Mucosa of stomach (tissue), 1 donor: ENCODE results near the gene FYB2.

Source experiments
- H3K27me3 ChIP-seq: one replicate; pipeline ENCODE4 v1.7.0; 2013; ENCODE audit warnings: mild to moderate bottlenecking, low read length; ENCODE audit not compliant: control insufficient read depth, insufficient read depth
- H3K36me3 ChIP-seq: one replicate; pipeline ENCODE4 v1.7.0; 2013; ENCODE audit warnings: low read length; ENCODE audit not compliant: control insufficient read depth, insufficient read depth
- H3K4me1 ChIP-seq: one replicate; pipeline ENCODE4 v1.7.0; 2013; ENCODE audit warnings: mild to moderate bottlenecking, low read length; ENCODE audit not compliant: control insufficient read depth, insufficient read depth
- H3K4me3 ChIP-seq: one replicate; pipeline ENCODE4 v1.7.0; 2013; ENCODE audit warnings: low read length
- H3K9ac ChIP-seq: one replicate; pipeline ENCODE4 v1.7.0; 2013; ENCODE audit warnings: mild to moderate bottlenecking, low read length, moderate library complexity
- H3K9me3 ChIP-seq: one replicate; pipeline ENCODE4 v1.7.0; 2013; ENCODE audit warnings: mild to moderate bottlenecking, low read length, moderate library complexity; ENCODE audit not compliant: control insufficient read depth
- donor health status: Pancreatic carcinoma.

FYB2 gene

DNA sequence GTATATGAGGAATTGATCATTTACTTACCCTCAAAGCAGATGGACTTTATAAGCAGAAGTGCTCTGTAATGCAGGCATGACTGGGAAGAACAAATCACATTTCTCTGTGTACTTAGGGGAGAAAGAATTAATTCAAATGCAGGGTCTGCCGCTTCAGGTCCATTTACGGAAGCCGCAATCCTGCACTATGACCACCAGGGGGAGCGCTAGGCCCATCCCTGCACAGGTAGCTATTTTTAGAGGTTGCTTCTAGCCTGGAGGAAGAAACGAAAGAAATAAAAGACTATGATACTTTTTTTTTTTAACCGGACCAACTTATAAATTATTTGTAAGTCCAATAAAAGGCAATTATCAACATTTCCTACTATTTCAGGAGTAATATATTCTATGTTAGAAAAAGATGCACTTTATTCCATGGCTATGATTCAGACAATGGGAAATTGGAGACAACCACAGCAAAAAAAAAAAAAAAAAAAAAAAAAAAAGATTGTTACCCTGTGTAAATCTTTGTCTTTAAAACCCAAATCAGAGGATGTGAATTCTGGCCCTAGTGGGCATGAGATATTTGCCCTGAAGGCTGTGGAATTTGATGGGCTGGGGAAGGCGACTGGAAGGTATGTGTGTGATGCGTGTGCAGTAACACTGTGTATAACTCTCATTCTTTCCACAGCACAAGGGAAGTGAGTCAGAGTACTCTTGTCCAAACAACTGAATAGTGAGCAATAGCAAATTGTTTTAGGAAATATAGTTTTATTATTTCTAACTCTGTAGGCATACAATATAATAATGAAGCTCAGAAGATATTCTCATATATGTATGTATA is 12.9 kb upstream of the FYB2 start:
- peaks cover 10% of the 10 kb centered on the region for H3K27me3 ChIP-seq
- H3K4me1 ChIP-seq, result no peaks in the 10 kb centered on the region
- H3K36me3 ChIP-seq, result no peaks in the 10 kb centered on the region
- H3K4me3 ChIP-seq, result no peak overlapping the region
- H3K9ac ChIP-seq, result no peak overlapping the region
- no peaks in the 10 kb centered on the region for H3K9me3 ChIP-seq

DNA sequence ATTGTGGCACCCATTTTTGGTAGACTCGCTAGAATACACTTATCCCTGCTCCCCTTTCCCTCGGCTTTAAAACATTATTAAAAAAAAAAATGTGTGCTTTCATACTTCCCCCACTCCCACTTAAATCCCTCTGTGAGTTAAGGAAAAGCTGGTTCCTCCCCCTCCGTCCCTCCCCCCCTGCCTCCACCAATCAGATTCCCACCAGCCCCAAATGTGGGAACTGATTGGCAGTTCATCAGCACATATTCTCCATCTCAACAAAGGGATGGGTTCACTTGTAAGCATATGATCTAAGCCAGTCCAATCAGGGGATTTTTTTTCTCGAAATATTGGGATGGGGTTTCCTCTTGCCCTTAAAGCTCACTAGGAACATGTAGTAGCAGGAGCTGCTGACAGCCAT is 10.8 kb upstream of the FYB2 start:
- no peaks in the 10 kb centered on the region for H3K4me1 ChIP-seq
- no peak overlapping the region for H3K9ac ChIP-seq
- no peaks in the 10 kb centered on the region for H3K36me3 ChIP-seq
- no peak overlapping the region for H3K4me3 ChIP-seq
- H3K27me3 ChIP-seq, result peaks cover 10% of the 10 kb centered on the region
- no peaks in the 10 kb centered on the region for H3K9me3 ChIP-seq

DNA sequence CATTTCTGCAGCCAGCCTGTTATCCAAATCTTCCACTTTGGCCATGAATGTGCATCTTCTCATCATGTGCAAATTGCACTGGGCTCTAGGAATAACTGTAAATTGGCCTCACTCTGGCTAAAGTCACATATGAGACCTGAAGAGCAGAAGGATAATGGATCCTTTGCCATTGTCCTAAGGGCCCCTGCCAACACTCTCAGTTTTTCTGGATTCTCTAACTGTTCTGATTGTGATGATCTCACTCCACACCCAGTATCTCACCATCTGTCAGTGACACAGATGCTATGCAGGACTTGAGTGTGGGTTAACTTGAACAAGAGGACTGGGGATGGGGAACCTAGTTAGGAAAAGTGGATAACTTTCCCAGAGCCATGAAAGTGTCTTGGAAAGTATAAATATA is 8.5 kb upstream of the FYB2 start:
- no peak overlapping the region for H3K9ac ChIP-seq
- no peaks in the 10 kb centered on the region for H3K4me1 ChIP-seq
- H3K4me3 ChIP-seq, result no peak overlapping the region
- peaks cover 7% of the 10 kb centered on the region for H3K27me3 ChIP-seq
- no peaks in the 10 kb centered on the region for H3K36me3 ChIP-seq
- no peaks in the 10 kb centered on the region for H3K9me3 ChIP-seq

DNA sequence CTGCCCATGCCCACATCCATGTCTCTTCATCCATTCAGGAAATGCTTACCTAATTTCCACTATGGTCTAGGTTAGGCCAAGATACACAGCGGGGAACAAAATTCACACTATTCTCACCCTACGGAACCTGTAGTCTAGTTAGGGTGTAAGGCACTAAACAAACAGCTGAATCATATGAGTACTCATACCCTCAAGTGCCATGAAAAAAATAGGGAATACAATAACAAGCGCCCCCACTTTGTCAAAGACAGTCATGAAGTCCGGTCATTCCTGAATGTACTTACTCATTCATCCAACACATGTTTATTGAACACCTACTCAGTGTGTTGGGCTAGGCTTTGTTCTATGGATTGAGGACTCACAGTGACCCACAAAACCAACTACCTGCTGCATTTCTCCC is 6.2 kb upstream of the FYB2 start:
- Histone ChIP-seq H3K9ac (no peak overlapping the region), H3K9me3 (no peaks in the 10 kb centered on the region), H3K36me3 (no peaks in the 10 kb centered on the region), H3K4me1 (peaks cover 13% of the 10 kb centered on the region), H3K4me3 (no peak overlapping the region), H3K27me3 (no peaks in the 10 kb centered on the region)

DNA sequence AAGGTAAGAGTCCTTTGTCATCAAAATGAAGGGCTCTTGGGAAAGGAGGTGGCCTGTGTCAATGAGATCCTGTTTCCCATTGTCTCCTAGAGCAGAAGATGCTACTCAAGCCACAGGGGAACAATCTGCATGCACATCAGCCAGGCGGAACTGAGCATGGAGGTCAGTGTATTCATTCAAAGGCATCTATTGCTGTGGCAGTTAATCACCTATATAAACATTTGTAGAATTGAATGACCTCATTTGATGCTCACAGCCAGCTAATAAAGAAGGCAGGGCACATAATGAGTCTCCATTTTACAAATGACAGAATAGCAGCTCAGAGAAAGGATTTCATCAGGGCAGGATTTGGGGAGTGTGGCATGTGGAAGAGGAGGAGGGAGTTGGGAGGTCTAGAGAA is 5.7 kb upstream of the FYB2 start:
- Histone ChIP-seq H3K4me1 (peaks cover 16% of the 10 kb centered on the region), H3K36me3 (no peaks in the 10 kb centered on the region), H3K4me3 (no peak overlapping the region), H3K9me3 (no peaks in the 10 kb centered on the region), H3K9ac (no peak overlapping the region), H3K27me3 (no peaks in the 10 kb centered on the region)

DNA sequence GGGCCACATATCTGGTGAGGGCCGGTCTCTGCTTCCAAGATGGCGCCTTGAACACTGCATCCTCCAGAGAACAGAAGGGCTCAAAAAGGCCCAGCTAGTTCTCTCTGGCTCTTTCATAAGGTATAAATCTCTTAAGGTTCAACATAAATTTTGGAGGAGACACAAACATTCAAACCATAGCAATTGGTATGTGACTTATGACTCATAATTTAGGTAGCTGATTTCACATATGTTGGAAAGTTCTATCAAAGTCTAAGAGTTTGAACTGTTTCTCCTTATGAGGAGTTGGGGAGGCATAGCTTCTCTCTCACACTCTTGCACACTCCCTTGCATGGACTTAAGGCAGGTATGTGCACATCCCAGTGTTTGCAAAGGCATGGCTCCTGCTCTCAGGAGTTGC is 5.1 kb upstream of the FYB2 start:
- H3K4me3 ChIP-seq, result no peak overlapping the region
- H3K4me1 ChIP-seq, result peaks cover 20% of the 10 kb centered on the region
- H3K36me3 ChIP-seq, result no peaks in the 10 kb centered on the region
- H3K9me3 ChIP-seq, result no peaks in the 10 kb centered on the region
- H3K27me3 ChIP-seq, result peaks cover 2% of the 10 kb centered on the region
- H3K9ac ChIP-seq, result no peak overlapping the region

DNA sequence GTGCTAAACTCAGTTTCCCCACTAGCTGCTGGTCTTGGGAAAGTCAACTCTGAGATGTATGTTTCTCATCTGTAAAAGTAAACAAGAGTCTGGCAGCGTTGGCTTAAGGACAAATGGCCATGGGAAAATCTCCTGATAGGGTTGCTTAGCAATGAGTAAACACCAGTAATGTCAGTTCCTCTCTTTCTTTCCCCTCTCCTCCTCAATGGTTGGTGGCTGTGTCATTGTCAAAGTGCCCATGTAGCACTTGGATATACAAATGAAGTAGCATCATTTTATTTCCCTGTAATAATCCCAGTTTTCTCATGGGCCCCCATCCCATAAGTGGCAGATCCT is 2.2 kb upstream of the FYB2 start:
- H3K27me3 ChIP-seq, result peaks cover 4% of the 10 kb centered on the region
- no peaks in the 10 kb centered on the region for H3K9me3 ChIP-seq
- H3K9ac ChIP-seq, result no peak overlapping the region
- H3K4me3 ChIP-seq, result no peak overlapping the region
- peaks cover 27% of the 10 kb centered on the region for H3K4me1 ChIP-seq
- H3K36me3 ChIP-seq, result no peaks in the 10 kb centered on the region

DNA sequence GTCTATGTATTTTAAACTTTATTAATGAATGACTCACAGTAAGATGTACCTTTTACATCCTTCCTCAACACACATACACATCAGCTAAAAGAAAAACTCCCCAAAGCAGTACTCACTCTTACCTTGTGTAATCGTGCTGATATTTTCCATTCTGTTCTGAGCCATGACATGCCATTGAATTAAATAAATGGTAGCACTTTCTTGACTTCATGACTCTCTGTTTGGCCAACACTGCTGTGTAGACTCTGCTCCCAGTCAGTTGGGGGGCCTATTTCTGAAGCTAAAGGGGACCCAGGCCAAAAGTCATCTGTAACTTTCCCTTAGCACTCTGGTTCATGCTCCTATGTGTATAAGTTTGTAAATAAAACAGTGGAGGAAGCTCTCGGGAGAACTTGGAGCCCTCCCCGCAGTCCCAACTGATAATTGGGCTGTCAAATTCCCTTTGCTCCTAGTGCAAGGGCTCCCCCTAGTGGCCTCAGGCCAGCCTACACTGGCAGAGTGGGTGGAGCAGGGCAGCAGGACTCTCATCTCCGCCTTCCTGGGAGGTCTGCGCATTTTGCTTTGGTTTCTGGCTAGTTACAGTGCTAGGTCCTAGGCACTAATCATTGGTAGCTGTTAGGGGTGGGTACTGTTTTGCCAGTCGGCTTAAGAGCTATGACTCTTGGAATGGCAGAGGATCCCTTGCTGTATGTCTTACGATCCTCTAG is 1.7 kb upstream of the FYB2 start:
- Histone ChIP-seq H3K9ac (no peak overlapping the region), H3K27me3 (peaks cover 4% of the 10 kb centered on the region), H3K36me3 (no peaks in the 10 kb centered on the region), H3K4me1 (peaks cover 27% of the 10 kb centered on the region), H3K9me3 (no peaks in the 10 kb centered on the region), H3K4me3 (no peak overlapping the region)

DNA sequence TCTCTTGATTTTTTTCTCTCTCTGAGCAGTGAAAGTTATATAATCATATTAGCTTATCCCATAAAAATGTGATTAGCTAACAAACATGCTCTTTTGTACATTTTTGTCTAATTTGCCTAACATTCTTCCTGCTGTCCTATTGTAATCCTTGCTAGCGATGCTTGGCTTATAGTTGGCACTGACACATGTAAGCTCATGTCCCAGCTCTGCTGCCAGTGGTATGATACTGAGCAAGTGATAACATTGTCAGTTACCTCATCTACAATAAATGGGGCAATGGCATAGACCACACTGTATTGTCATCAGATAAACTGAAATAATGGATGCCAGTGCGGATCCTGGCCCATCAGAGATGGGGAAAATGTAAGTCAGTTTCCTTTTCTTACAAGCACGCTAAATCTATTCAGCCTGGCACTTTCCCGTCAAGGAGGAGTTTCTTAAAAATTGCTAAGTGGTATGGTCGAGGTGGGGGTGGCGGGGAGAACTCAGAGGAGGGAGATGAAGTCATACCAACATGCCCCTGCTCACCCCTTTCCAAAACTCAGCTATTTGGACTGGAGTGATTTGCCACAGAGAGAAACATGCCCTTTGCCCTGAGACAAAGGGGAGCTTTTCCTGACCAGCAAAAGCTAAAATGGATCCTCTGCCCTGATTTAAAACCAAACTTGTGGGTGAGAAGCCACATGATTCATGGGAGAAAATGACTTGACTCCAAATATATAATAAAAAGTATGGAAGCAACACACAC is 1.3 kb downstream of the FYB2 start:
- H3K4me1 ChIP-seq, result peaks cover 27% of the 10 kb centered on the region
- no peak overlapping the region for H3K4me3 ChIP-seq
- H3K27me3 ChIP-seq, result peaks cover 4% of the 10 kb centered on the region
- no peaks in the 10 kb centered on the region for H3K9me3 ChIP-seq
- no peak overlapping the region for H3K9ac ChIP-seq
- no peaks in the 10 kb centered on the region for H3K36me3 ChIP-seq

DNA sequence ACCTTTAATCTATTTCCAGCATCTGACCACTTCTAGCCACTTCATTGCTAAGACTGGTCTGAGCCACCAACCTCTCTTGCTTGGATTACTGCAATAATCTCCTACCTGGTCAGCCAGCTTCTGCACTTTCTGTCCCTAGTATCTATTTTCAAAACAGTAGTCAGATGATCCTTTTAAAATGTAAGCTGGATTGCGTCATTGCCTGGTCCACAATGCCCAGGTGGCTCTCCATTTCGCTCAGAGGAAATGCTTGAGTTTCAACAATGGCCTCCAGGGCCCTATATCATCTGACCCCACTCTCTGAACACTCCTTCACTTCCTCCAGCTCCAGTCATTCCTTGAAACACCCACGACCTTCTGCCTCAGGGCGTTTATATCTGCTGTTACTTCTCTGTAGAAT is 2.3 kb downstream of the FYB2 start:
- Histone ChIP-seq H3K27me3 (peaks cover 4% of the 10 kb centered on the region), H3K4me1 (peaks cover 27% of the 10 kb centered on the region), H3K9ac (no peak overlapping the region), H3K9me3 (no peaks in the 10 kb centered on the region), H3K4me3 (no peak overlapping the region), H3K36me3 (no peaks in the 10 kb centered on the region)

DNA sequence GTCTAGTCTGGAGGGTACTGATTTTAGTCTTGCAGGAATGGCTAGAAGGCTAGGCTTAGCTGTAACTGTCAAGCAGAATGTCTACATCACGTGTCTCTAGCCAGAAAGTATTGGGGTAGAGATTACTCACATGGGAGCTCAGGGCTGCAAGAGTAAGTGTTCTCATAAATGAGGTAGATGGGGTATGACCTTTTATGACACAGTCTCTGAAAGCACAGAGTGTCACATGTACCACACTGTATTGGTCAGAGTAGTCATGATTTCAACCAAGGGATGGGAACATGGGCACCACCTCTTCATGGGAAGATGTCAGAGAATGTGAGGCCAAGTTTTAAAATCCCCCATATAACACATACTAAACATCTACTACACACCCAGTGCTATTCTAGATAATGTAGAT is 2.9 kb downstream of the FYB2 start:
- Histone ChIP-seq H3K27me3 (peaks cover 4% of the 10 kb centered on the region), H3K9me3 (no peaks in the 10 kb centered on the region), H3K9ac (no peak overlapping the region), H3K4me1 (peaks cover 22% of the 10 kb centered on the region), H3K4me3 (no peak overlapping the region), H3K36me3 (no peaks in the 10 kb centered on the region)

DNA sequence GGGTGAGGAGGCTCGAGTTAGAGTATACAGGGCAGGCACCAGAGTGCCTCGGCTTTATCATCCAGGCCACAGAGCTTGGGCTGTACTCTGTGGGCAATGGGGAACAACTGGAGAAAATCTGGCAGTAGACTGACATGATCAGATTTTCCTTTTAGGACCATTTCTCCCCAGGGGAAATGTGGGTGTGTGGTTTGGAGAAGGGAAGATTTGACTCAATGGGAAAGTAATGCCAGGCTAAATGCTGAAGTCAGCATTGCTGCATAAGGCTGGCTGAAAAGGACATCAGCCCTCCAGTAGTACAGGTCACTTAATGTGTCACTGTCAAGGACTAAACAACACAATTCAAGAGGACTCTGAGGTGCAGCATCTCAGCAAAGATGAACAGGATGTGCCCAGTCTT is 5.0 kb downstream of the FYB2 start:
- H3K9ac ChIP-seq, result no peak overlapping the region
- peaks cover 1% of the 10 kb centered on the region for H3K27me3 ChIP-seq
- H3K4me3 ChIP-seq, result no peak overlapping the region
- H3K9me3 ChIP-seq, result no peaks in the 10 kb centered on the region
- peaks cover 7% of the 10 kb centered on the region for H3K4me1 ChIP-seq
- H3K36me3 ChIP-seq, result no peaks in the 10 kb centered on the region
